H9 (cell line): ENCODE measurements around the gene BTBD6. TPM values are rescaled to one million over a fixed set of nuclear protein-coding genes. Genes with fewer than 3 reads are reported as not detected.

ENCODE experiments used
- DNase-seq: peaks from one replicate; pipeline ENCODE4 v3.0.0-alpha.2; 2017
- H2AFZ ChIP-seq: one replicate; pipeline ENCODE4 v1.6.1; 2013; ENCODE audit warnings: mild to moderate bottlenecking, low read length, control low read depth, moderate library complexity
- H2AK5ac ChIP-seq: 2 replicates; pipeline ENCODE4 v1.6.1; 2013; ENCODE audit warnings: low read length, control low read depth, mixed read lengths; ENCODE audit not compliant: insufficient read length
- H2BK120ac ChIP-seq: one replicate; pipeline ENCODE4 v1.6.1; 2013; ENCODE audit warnings: low read depth, mild to moderate bottlenecking, low read length, control low read depth, inconsistent platforms; ENCODE audit not compliant: poor library complexity, severe bottlenecking
- H2BK12ac ChIP-seq: 2 replicates; pipeline ENCODE4 v1.6.1; 2013; ENCODE audit warnings: low read length, control low read depth, mixed read lengths, low read depth; ENCODE audit not compliant: insufficient read length
- H2BK15ac ChIP-seq: 2 replicates; pipeline ENCODE4 v1.6.1; 2013; ENCODE audit warnings: low read depth, low read length, control low read depth
- H2BK20ac ChIP-seq: one replicate; pipeline ENCODE4 v1.6.1; 2013; ENCODE audit warnings: low read depth, mild to moderate bottlenecking, low read length, control low read depth, inconsistent platforms; ENCODE audit not compliant: poor library complexity, severe bottlenecking
- H2BK5ac ChIP-seq: 2 replicates; pipeline ENCODE4 v1.6.1; 2013; ENCODE audit warnings: low read length, control low read depth, mixed read lengths; ENCODE audit not compliant: insufficient read length
- H3K14ac ChIP-seq: 2 replicates; pipeline ENCODE4 v1.6.1; 2013; ENCODE audit warnings: low read length, control low read depth; ENCODE audit not compliant: insufficient read depth
- H3K18ac ChIP-seq: 2 replicates; pipeline ENCODE4 v1.6.1; 2013; ENCODE audit warnings: low read depth, mild to moderate bottlenecking, mixed read lengths, low read length, control low read depth; ENCODE audit not compliant: insufficient read length
- H3K23ac ChIP-seq: 2 replicates; pipeline ENCODE4 v1.6.1; 2013; ENCODE audit warnings: low read length, control low read depth, mixed read lengths, low read depth; ENCODE audit not compliant: insufficient read length
- H3K23me2 ChIP-seq: 2 replicates; pipeline ENCODE4 v1.6.1; 2013; ENCODE audit warnings: low read depth, mild to moderate bottlenecking, mixed read lengths, low read length, control low read depth; ENCODE audit not compliant: insufficient read length, poor library complexity, severe bottlenecking
- H3K27ac ChIP-seq: 2 replicates; pipeline ENCODE4 v1.5.1; 2013; ENCODE audit warnings: low read length, control low read depth, mixed read lengths, low read depth; ENCODE audit not compliant: insufficient read length
- H3K27me3 ChIP-seq: 2 replicates; pipeline ENCODE4 v1.6.1; 2013; ENCODE audit warnings: low read length, control low read depth, inconsistent platforms; ENCODE audit not compliant: insufficient read depth
- H3K4ac ChIP-seq: 2 replicates; pipeline ENCODE4 v1.6.1; 2013; ENCODE audit warnings: low read depth, mild to moderate bottlenecking, control low read depth, inconsistent platforms, low read length, moderate library complexity
- H3K4me1 ChIP-seq: 2 replicates; pipeline ENCODE4 v1.6.1; 2013; ENCODE audit warnings: low read length, control low read depth, inconsistent platforms; ENCODE audit not compliant: insufficient read depth
- H3K4me2 ChIP-seq: 2 replicates; pipeline ENCODE4 v1.6.1; 2013; ENCODE audit warnings: low read length, control low read depth, mixed read lengths; ENCODE audit not compliant: insufficient read length, insufficient read depth
- H3K56ac ChIP-seq: 2 replicates; pipeline ENCODE4 v1.6.1; 2013; ENCODE audit warnings: low read depth, mild to moderate bottlenecking, mixed read lengths, low read length, control low read depth; ENCODE audit not compliant: insufficient read length
- H3K79me1 ChIP-seq: 2 replicates; pipeline ENCODE4 v1.6.1; 2013; ENCODE audit warnings: low read depth, mild to moderate bottlenecking, moderate library complexity, low read length, control low read depth, inconsistent platforms; ENCODE audit not compliant: insufficient read depth, poor library complexity, severe bottlenecking
- H3K79me2 ChIP-seq: 2 replicates; pipeline ENCODE4 v1.6.1; 2013; ENCODE audit warnings: low read length, control low read depth, inconsistent platforms; ENCODE audit not compliant: insufficient read depth
- H3K9ac ChIP-seq: 2 replicates; pipeline ENCODE4 v1.6.1; 2013; ENCODE audit warnings: low read length, control low read depth, mixed read lengths; ENCODE audit not compliant: insufficient read length; ENCODE audit errors: extremely low read depth
- H3K9me3 ChIP-seq: one replicate; pipeline ENCODE4 v1.6.1; 2013; ENCODE audit warnings: low read depth, low read length, inconsistent platforms; ENCODE audit not compliant: control insufficient read depth
- H3T11ph ChIP-seq: one replicate; pipeline ENCODE4 v1.6.1; 2013; ENCODE audit warnings: mild to moderate bottlenecking, low read length, control low read depth, inconsistent platforms
- H4K20me1 ChIP-seq: one replicate; pipeline ENCODE4 v1.6.1; 2013; ENCODE audit not compliant: control insufficient read depth, insufficient read length, insufficient read depth
- H4K5ac ChIP-seq: 2 replicates; pipeline ENCODE4 v1.6.1; 2013; ENCODE audit warnings: low read depth, mild to moderate bottlenecking, mixed read lengths, low read length, control low read depth; ENCODE audit not compliant: insufficient read length
- H4K8ac ChIP-seq: replicated peaks from 2 replicates; pipeline ENCODE4 v1.6.1; 2013; ENCODE audit warnings: low read length, control low read depth, mixed read lengths, low read depth; ENCODE audit not compliant: insufficient read length
- H4K91ac ChIP-seq: 2 replicates; pipeline ENCODE4 v1.6.1; 2013; ENCODE audit warnings: low read depth, mild to moderate bottlenecking, moderate library complexity, mixed read lengths, low read length, control low read depth; ENCODE audit not compliant: insufficient read length
- H3K27ac Mint-ChIP-seq, 3 experiments: 2 replicates in 2 of 3; 3 replicates in 1 of 3; pipeline ENCODE4 v1.8.0; 2020 to 2021; ENCODE audit warnings: mixed read lengths in 3 of 3, mild to moderate bottlenecking in 1 of 3, moderate library complexity in 1 of 3
- H3K27me3 Mint-ChIP-seq: 2 replicates; pipeline ENCODE4 v1.8.0; 2021; ENCODE audit warnings: low read depth, mild to moderate bottlenecking, moderate library complexity, mixed read lengths
- H3K36me3 Mint-ChIP-seq, 3 experiments: 2 replicates in 2 of 3; 3 replicates in 1 of 3; pipeline ENCODE4 v1.8.0; 2020 to 2021; ENCODE audit warnings: low read depth in 3 of 3, mixed read lengths in 3 of 3; ENCODE audit not compliant: insufficient read depth in 1 of 3
- H3K4me1 Mint-ChIP-seq, 2 experiments: 2 replicates each; pipeline ENCODE4 v1.8.0; 2020; ENCODE audit warnings: mixed read lengths in 2 of 2
- H3K4me3 Mint-ChIP-seq, 2 experiments: 2 replicates in 1 of 2; 3 replicates in 1 of 2; pipeline ENCODE4 v1.8.0; 2020 to 2021; ENCODE audit warnings: mild to moderate bottlenecking in 2 of 2, mixed read lengths in 2 of 2, moderate library complexity in 1 of 2
- H3K9me3 Mint-ChIP-seq, 2 experiments: 2 replicates in 1 of 2; 3 replicates in 1 of 2; pipeline ENCODE4 v1.8.0; 2020; ENCODE audit warnings: mild to moderate bottlenecking in 2 of 2, mixed read lengths in 2 of 2, moderate library complexity in 1 of 2
- CTCF ChIP-seq: fragments of 200-600 bp; sonication (generic); conservative IDR thresholded peaks from 3 replicates; pipeline ENCODE4 v1.8.0; 2021; ENCODE audit warnings: antibody characterized with exemption, mild to moderate bottlenecking
- WGBS: extraction: QIAGEN DNeasy Blood & Tissue Kit; methylation state at CpG from one replicate; pipeline ENCODE4 v1.1.7; 2013; ENCODE audit warnings: missing lambda C conversion rate, low lambda C conversion rate, mixed read lengths; ENCODE audit not compliant: insufficient read length; ENCODE audit errors: extremely low coverage; 5-methylcytosine and 5-hydroxymethylcytosine counted together
- total RNA-seq: library from RNA; stranded (reverse); gene quantifications from 2 replicates; pipeline ENCODE4 v1.2.1, GENCODE V29; 2021

BTBD6 gene
- total RNA-seq, 1 experiment from 2014 or later = 23.3 TPM

GRCh38 chr14:105227346-105227745, 21.0 kb upstream of the BTBD6 start:
- Histone ChIP-seq H2BK12ac (no peak overlapping the region), H3K4me2 (no peak overlapping the region), H3T11ph (no peak overlapping the region), H2BK5ac (no peak overlapping the region), H3K9ac (no peak overlapping the region), H2BK120ac (no peak overlapping the region), H3K9me3 (no peaks in the 10 kb centered on the region), H2AK5ac (no peak overlapping the region), H3K23me2 (no peaks in the 10 kb centered on the region), H4K20me1 (no peaks in the 10 kb centered on the region), H4K91ac (no peak overlapping the region), H3K4ac (no peak overlapping the region), H2BK20ac (no peak overlapping the region), H3K27me3 (no peaks in the 10 kb centered on the region), H2AFZ (no peak overlapping the region), H3K79me1 (no peaks in the 10 kb centered on the region), H3K79me2 (no peaks in the 10 kb centered on the region; the same call in 1 of the 2 replicates), H3K18ac (no peak overlapping the region), H4K8ac (no peak overlapping the region), H4K5ac (no peak overlapping the region), H3K14ac (no peak overlapping the region), H3K56ac (no peak overlapping the region), H3K27ac (no peak overlapping the region), H2BK15ac (no peak overlapping the region), H3K23ac (no peak overlapping the region), H3K4me1 (no peaks in the 10 kb centered on the region)
- Mint-ChIP-seq H3K27me3 (no peaks in the 10 kb centered on the region), H3K4me1 (no peaks in the 10 kb centered on the region), H3K27ac (no peak overlapping the region), H3K9me3 (peaks cover 0 to 2% of the 10 kb centered on the region in 2 experiments; a peak in 2 of 5 replicates), H3K4me3 (no peak overlapping the region), H3K36me3 (peaks cover 3 to 25% (median 10%) of the 10 kb centered on the region in 3 experiments; a peak in 4 of 7 replicates)
- DNase-seq = no peak
- no peak for TF ChIP-seq CTCF
- WGBS = no CpG with 5 or more reads among the region's 14 CpGs
